Smooth muscle cell (in vitro differentiated cells): ENCODE measurements around the gene GPC1. TPM values are rescaled to one million over a fixed set of nuclear protein-coding genes. Genes with fewer than 3 reads are reported as not detected.
A peak's percentile ranks its signal among the peaks of the same experiment; 100 is the strongest.
"Not testable (repeated sequence)": the region's sequence is repeated elsewhere in the genome, so short reads cannot be mapped to it uniquely, and the experiment has no call there.

ENCODE experiments used
- DNase-seq: peaks from one replicate; lab custom pipeline; 2025; ENCODE audit not compliant: unreplicated experiment; lab: John Stamatoyannopoulos, UW
- H2AFZ ChIP-seq: fragments of 200-600 bp; sonication (generic); 2 replicates; pipeline ENCODE4 v1.6.0; 2016; ENCODE audit warnings: antibody characterized with exemption, low read depth, mild to moderate bottlenecking
- H3F3A ChIP-seq: fragments of 200-600 bp; sonication (generic); 2 replicates; pipeline ENCODE4 v1.6.0; 2017; ENCODE audit warnings: antibody characterized with exemption, low read depth
- H3K27ac ChIP-seq: fragments of 200-600 bp; sonication (generic); 2 replicates; pipeline ENCODE4 v1.5.1; 2016; ENCODE audit warnings: low read depth, mild to moderate bottlenecking
- H3K27me3 ChIP-seq: fragments of 200-600 bp; sonication (generic); 2 replicates; pipeline ENCODE4 v1.6.1; 2016; ENCODE audit warnings: low read depth, mild to moderate bottlenecking
- H3K36me3 ChIP-seq: fragments of 200-600 bp; sonication (generic); 2 replicates; pipeline ENCODE4 v1.5.1; 2016; ENCODE audit warnings: low read depth
- H3K4me1 ChIP-seq: fragments of 200-600 bp; sonication (generic); 2 replicates; pipeline ENCODE4 v1.5.1; 2016; ENCODE audit warnings: low read depth
- H3K4me2 ChIP-seq: fragments of 200-600 bp; sonication (generic); 2 replicates; pipeline ENCODE4 v1.6.0; 2016; ENCODE audit warnings: mild to moderate bottlenecking
- H3K4me3 ChIP-seq: fragments of 200-600 bp; sonication (generic); 2 replicates; pipeline ENCODE4 v1.5.1; 2016; ENCODE audit warnings: mild to moderate bottlenecking
- H3K79me2 ChIP-seq: fragments of 200-600 bp; sonication (generic); 2 replicates; pipeline ENCODE4 v1.6.0; 2016; ENCODE audit warnings: low read depth, mild to moderate bottlenecking
- H3K9ac ChIP-seq: fragments of 200-600 bp; sonication (generic); 2 replicates; pipeline ENCODE4 v1.6.0; 2016; ENCODE audit warnings: low read depth
- H3K9me3 ChIP-seq: fragments of 200-600 bp; sonication (generic); replicated peaks from 2 replicates; pipeline ENCODE4 v1.5.1; 2016; ENCODE audit warnings: low read depth
- H4K20me1 ChIP-seq: fragments of 200-600 bp; sonication (generic); 2 replicates; pipeline ENCODE4 v1.6.0; 2016; ENCODE audit warnings: low read depth
- WGBS: methylation state at CpG from one replicate; pipeline ENCODE4 v1.1.7; 2016; ENCODE audit warnings: low lambda C conversion rate; 5-methylcytosine and 5-hydroxymethylcytosine counted together
- polyA plus RNA-seq: library from polyadenylated mRNA; unstranded; fragments of >200 nt; fragmentation: Nextera tagmentation; extraction: Ambion mirVana; gene quantifications from 2 replicates; pipeline ENCODE4 v1.2.1, GENCODE V29; 2016
- total RNA-seq: library from RNA; depleted of rRNA; stranded (reverse); fragments of >200 nt; gene quantifications from 2 replicates; pipeline ENCODE4 v1.2.3, GENCODE V29; 2014
- TF ChIP-seq, protein P1 (sequence below): fragments of 200-600 bp; sonication (generic); IDR thresholded peaks from 2 replicates; pipeline ENCODE4 v1.5.1; 2017; ENCODE audit warnings: borderline replicate concordance, mild to moderate bottlenecking, antibody characterized with exemption; ENCODE audit not compliant: insufficient read depth, poor library complexity, severe bottlenecking

GPC1 gene, protein sequence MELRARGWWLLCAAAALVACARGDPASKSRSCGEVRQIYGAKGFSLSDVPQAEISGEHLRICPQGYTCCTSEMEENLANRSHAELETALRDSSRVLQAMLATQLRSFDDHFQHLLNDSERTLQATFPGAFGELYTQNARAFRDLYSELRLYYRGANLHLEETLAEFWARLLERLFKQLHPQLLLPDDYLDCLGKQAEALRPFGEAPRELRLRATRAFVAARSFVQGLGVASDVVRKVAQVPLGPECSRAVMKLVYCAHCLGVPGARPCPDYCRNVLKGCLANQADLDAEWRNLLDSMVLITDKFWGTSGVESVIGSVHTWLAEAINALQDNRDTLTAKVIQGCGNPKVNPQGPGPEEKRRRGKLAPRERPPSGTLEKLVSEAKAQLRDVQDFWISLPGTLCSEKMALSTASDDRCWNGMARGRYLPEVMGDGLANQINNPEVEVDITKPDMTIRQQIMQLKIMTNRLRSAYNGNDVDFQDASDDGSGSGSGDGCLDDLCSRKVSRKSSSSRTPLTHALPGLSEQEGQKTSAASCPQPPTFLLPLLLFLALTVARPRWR
- 86.4 and 88.9 TPM in 2 replicates for total RNA-seq
- 221 and 236 TPM in 2 replicates for polyA plus RNA-seq

DNA sequence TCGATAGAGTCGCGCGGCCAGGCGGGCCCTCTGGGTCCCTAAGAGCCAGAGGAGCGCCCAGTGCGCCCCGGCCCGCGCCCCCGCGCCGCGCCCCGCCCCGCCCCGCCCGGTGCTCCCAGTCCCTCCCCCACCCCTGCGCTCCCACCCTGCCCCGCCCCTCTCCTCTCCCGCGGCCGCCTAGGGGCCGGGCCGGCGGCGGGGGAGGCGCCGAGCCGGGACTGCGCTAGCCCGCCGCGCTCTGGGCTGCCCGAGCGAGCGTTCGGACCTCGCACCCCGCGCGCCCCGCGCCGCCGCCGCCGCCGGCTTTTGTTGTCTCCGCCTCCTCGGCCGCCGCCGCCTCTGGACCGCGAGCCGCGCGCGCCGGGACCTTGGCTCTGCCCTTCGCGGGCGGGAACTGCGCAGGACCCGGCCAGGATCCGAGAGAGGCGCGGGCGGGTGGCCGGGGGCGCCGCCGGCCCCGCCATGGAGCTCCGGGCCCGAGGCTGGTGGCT is at the start of gene GPC1:
GPC1 (plus strand) TSS at position 207 of the 491 bp plus-strand sequence; CDS start at position 463, 256 bp downstream.
- TF ChIP-seq, protein P1, sequence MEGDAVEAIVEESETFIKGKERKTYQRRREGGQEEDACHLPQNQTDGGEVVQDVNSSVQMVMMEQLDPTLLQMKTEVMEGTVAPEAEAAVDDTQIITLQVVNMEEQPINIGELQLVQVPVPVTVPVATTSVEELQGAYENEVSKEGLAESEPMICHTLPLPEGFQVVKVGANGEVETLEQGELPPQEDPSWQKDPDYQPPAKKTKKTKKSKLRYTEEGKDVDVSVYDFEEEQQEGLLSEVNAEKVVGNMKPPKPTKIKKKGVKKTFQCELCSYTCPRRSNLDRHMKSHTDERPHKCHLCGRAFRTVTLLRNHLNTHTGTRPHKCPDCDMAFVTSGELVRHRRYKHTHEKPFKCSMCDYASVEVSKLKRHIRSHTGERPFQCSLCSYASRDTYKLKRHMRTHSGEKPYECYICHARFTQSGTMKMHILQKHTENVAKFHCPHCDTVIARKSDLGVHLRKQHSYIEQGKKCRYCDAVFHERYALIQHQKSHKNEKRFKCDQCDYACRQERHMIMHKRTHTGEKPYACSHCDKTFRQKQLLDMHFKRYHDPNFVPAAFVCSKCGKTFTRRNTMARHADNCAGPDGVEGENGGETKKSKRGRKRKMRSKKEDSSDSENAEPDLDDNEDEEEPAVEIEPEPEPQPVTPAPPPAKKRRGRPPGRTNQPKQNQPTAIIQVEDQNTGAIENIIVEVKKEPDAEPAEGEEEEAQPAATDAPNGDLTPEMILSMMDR = no peak
- peak within 1 kb of the TSS; percentile 98 for H3K4me2 ChIP-seq
- H3K9ac ChIP-seq = peak within 1 kb of the TSS; percentile 69
- H3K79me2 ChIP-seq = peaks cover 45% of the 10 kb centered on the region
- peak; percentile 81 for DNase-seq
- H3K4me1 ChIP-seq = peaks cover 16% of the 10 kb centered on the region
- peaks cover 44% of the 10 kb centered on the region for H4K20me1 ChIP-seq
- H3K36me3 ChIP-seq = no peaks in the 10 kb centered on the region
- H3K27me3 ChIP-seq = no peaks in the 10 kb centered on the region
- H3F3A ChIP-seq = no peaks in the 10 kb centered on the region
- H2AFZ ChIP-seq = peak within 1 kb of the TSS; percentile 72
- H3K4me3 ChIP-seq = peak within 1 kb of the TSS; percentile 75
- 0% methylated on average over 33 of the region's 77 CpGs for WGBS
- no peaks in the 10 kb centered on the region for H3K9me3 ChIP-seq
- H3K27ac ChIP-seq = peak within 1 kb of the TSS; percentile 79

DNA sequence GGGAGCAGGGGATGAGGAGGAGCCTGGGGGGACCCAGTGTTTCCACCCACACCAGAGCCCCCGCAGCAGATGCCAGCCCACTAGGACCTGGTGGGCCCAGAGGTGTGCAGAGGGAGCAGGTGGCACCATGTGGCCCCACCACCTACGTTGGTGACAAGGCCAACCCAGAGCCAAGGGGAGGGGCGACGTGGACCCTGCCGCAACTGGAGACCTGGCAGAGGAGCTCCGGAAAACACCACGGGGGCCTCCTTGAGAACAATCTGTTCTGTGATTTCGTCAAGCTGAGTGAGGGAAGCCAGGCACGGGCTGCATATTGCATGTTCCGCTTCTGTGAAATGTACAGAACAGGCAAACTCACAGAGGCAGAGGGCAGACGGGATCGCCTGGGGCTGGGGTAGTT is 49.1 kb upstream of the GPC1 start:
- Histone ChIP-seq H3K4me1 (no peaks in the 10 kb centered on the region), H3K9ac (no peak overlapping the region), H3K79me2 (no peaks in the 10 kb centered on the region), H3K27me3 (no peaks in the 10 kb centered on the region), H3F3A (no peaks in the 10 kb centered on the region), H3K36me3 (no peaks in the 10 kb centered on the region), H3K4me2 (no peak overlapping the region), H4K20me1 (no peaks in the 10 kb centered on the region), H3K27ac (no peak overlapping the region), H3K9me3 (no peaks in the 10 kb centered on the region), H2AFZ (no peak overlapping the region), H3K4me3 (no peak overlapping the region)
- TF ChIP-seq, protein P1 = no peak
- 92% methylated on average over 12 of the region's 12 CpGs for WGBS
- no peak for DNase-seq

DNA sequence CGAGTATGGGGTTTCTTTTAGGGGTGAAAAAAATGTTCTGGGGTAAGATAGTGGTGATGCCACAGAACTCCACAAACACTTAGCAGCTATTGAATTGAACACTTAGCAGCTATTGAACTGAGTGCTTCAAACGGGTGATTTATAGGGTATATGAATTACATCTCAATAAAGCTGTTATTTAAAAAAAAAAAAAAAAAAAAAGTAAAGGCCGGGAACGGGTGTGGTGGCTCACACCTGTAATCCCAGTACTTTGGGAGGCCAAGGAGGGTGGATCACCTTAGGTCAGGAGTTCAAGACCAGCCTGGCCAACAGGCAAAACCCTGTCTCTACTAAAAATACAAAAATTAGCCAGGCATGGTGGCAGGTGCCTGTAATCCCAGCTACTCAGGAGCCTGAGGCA is 48.7 kb upstream of the GPC1 start:
- H3K4me2 ChIP-seq = not testable (repeated sequence)

DNA sequence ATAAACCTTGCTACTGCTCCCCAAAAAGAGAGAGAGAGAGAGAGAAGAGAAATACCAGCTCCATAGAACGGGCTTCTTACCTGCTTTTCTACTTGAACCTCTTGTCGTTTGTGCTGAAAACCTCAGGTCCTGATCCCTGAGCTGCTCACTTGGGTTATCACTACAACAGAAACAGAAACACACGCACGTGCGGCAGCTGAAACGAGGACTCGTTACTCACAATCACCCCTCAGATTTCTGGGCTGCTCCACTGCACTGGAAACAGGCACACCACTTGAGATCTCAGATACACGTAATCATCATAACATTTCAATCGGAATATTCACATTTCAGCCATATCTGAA is 48.2 kb upstream of the GPC1 start:
- no peak overlapping the region for H3K27ac ChIP-seq
- no peaks in the 10 kb centered on the region for H3K27me3 ChIP-seq
- no peaks in the 10 kb centered on the region for H3K4me1 ChIP-seq
- no peak overlapping the region for H3K4me3 ChIP-seq
- peak overlapping the region; percentile 19 for H3K9ac ChIP-seq
- H3K36me3 ChIP-seq = no peaks in the 10 kb centered on the region
- no peak for DNase-seq
- H2AFZ ChIP-seq = peak overlapping the region; percentile 11
- H3F3A ChIP-seq = no peaks in the 10 kb centered on the region
- H3K79me2 ChIP-seq = no peaks in the 10 kb centered on the region
- peak overlapping the region; percentile 23 for H3K4me2 ChIP-seq
- 77% methylated on average over 9 of the region's 9 CpGs for WGBS
- H4K20me1 ChIP-seq = no peaks in the 10 kb centered on the region
- H3K9me3 ChIP-seq = no peaks in the 10 kb centered on the region
- TF ChIP-seq, protein P1 = no peak

More for the DNA sequence above, 48.7 kb upstream of the GPC1 start:
- H4K20me1 ChIP-seq, H3K9ac ChIP-seq, H3K79me2 ChIP-seq, H3K36me3 ChIP-seq, H3K9me3 ChIP-seq, H3K27ac ChIP-seq, H3K4me1 ChIP-seq, DNase-seq, H2AFZ ChIP-seq, H3K4me3 ChIP-seq, H3F3A ChIP-seq, H3K27me3 ChIP-seq: not testable (repeated sequence)
- WGBS = 95% methylated on average over 4 of the region's 4 CpGs
